ENCODE data around the gene TTYH1. TPM values are rescaled to one million over a fixed set of nuclear protein-coding genes. Genes with fewer than 3 reads are reported as not detected.
A peak's percentile ranks its signal among the peaks of the same experiment; 100 is the strongest.

TTYH1 gene
- total RNA-seq, 1 donor = not detected

DNA sequence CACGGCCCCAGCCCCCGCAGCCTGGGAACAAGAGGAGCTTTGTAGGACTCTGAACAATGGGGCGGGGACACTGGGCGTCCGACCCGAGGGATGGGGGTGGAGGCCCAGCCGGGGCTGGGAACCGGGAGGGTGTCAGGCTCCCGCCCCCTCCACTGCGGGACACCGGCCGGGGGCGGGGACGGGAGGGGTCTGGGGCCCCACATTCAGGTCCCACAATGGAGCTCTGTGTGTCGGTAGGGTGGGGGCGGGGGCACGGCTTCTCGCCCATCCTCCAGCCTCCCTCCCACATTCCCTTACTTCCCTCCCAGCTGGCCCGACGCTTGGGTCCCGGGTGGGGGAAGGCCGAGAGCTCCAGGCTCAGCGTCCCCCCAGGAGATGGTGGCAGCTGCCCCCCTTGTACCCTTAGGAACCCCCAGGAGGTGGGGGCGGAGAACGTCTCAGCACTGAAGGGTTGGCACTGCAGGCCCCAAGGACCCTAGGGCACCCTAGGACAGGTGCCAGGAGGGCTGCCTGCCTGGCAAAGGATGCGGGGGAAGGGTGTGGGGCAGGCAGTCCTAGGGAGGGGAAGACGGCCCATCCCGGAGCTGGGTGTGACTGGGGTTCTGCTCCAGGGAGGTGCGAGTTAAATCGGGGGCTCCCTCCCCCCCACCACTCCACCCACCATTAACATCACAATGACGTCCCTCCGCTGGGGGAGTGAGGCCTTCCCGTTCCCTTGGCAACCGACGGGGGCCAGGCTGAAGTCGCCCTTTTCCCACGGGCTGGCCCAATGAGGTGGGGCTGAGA lies 5.3 kb downstream of the TTYH1 start:
- Histone ChIP-seq H3K4me1 (ENCODE audit: insufficient read depth, low read length) (peaks cover 3% of the 10 kb centered on the region), H3K36me3 (ENCODE audit: insufficient read depth, low read length) (no peaks in the 10 kb centered on the region), H3K27me3 (ENCODE audit: insufficient read depth, low read length) (peaks cover 44% of the 10 kb centered on the region), H2AFZ (ENCODE audit: low read length) (no peak overlapping the region), H3K9me3 (ENCODE audit: low read depth, low read length) (no peaks in the 10 kb centered on the region), H3K4me2 (ENCODE audit: insufficient read depth, low read length) (no peak overlapping the region), H4K20me1 (ENCODE audit: insufficient read depth, low read length) (no peaks in the 10 kb centered on the region), H3K79me2 (ENCODE audit: insufficient read depth, low read length) (no peaks in the 10 kb centered on the region), H3K4me3 (ENCODE audit: insufficient read depth, low read length) (no peak overlapping the region), H3K27ac (ENCODE audit: low read depth, low read length) (no peak overlapping the region)
- TF ChIP-seq, protein P1, sequence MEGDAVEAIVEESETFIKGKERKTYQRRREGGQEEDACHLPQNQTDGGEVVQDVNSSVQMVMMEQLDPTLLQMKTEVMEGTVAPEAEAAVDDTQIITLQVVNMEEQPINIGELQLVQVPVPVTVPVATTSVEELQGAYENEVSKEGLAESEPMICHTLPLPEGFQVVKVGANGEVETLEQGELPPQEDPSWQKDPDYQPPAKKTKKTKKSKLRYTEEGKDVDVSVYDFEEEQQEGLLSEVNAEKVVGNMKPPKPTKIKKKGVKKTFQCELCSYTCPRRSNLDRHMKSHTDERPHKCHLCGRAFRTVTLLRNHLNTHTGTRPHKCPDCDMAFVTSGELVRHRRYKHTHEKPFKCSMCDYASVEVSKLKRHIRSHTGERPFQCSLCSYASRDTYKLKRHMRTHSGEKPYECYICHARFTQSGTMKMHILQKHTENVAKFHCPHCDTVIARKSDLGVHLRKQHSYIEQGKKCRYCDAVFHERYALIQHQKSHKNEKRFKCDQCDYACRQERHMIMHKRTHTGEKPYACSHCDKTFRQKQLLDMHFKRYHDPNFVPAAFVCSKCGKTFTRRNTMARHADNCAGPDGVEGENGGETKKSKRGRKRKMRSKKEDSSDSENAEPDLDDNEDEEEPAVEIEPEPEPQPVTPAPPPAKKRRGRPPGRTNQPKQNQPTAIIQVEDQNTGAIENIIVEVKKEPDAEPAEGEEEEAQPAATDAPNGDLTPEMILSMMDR (IDR thresholded peaks at IDR 0.05; ENCODE audit: extremely low read depth, low read depth, low read length) = no peak
- DNase-seq (ENCODE audit: insufficient read length, low spot score, missing footprints) = peak; percentile 88

DNA sequence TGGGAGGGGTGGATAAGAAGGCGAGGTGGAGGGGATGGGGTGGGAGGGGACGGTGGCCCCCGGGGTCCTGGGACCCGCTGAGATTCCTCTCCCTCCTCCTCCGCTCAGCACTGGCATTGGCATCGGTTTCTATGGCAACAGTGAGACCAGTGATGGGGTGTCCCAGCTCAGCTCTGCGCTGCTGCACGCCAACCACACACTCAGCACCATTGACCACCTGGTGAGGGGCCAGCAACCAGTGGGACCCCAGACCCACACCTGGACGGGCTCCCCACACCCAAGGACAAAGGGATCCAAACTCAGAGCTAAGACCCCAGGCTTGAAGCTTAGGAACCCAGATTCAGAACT lies 5.9 kb downstream of the TTYH1 start:
- peaks cover 38% of the 10 kb centered on the region for H3K27me3 ChIP-seq (ENCODE audit: insufficient read depth, low read length)
- H3K4me2 ChIP-seq (ENCODE audit: insufficient read depth, low read length) = no peak overlapping the region
- H3K4me3 ChIP-seq (ENCODE audit: insufficient read depth, low read length) = no peak overlapping the region
- H3K36me3 ChIP-seq (ENCODE audit: insufficient read depth, low read length) = no peaks in the 10 kb centered on the region
- H3K79me2 ChIP-seq (ENCODE audit: insufficient read depth, low read length) = no peaks in the 10 kb centered on the region
- no peak overlapping the region for H3K27ac ChIP-seq (ENCODE audit: low read depth, low read length)
- H3K9me3 ChIP-seq (ENCODE audit: low read depth, low read length) = no peaks in the 10 kb centered on the region
- no peak for DNase-seq (ENCODE audit: insufficient read length, low spot score, missing footprints)
- H4K20me1 ChIP-seq (ENCODE audit: insufficient read depth, low read length) = no peaks in the 10 kb centered on the region
- H2AFZ ChIP-seq (ENCODE audit: low read length) = no peak overlapping the region
- peaks cover 3% of the 10 kb centered on the region for H3K4me1 ChIP-seq (ENCODE audit: insufficient read depth, low read length)
- TF ChIP-seq, protein P1 (IDR thresholded peaks at IDR 0.05; ENCODE audit: extremely low read depth, low read depth, low read length) = no peak

DNA sequence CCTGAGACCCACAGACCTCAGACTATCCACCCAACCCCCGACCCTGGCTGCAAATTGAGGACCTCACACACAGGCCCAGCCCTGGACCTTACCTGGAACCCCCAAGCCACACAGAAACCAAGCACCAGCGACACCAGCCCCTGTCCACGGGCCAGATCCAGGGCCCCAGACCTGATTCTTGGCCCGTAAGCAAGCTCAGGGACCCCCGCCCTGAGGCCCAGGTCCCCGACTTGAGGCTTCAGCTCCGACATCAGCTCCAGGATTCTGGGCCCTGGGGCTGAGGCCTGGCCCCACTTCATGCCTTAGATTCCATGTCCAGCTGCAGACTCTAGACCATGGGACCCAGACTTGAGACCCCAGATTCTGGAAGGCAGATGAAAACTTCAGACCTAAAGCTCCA lies 6.3 kb downstream of the TTYH1 start:
- no peak overlapping the region for H3K4me2 ChIP-seq (ENCODE audit: insufficient read depth, low read length)
- H2AFZ ChIP-seq (ENCODE audit: low read length) = no peak overlapping the region
- TF ChIP-seq, protein P1 (IDR thresholded peaks at IDR 0.05; ENCODE audit: extremely low read depth, low read depth, low read length) = no peak
- no peaks in the 10 kb centered on the region for H3K9me3 ChIP-seq (ENCODE audit: low read depth, low read length)
- DNase-seq (ENCODE audit: insufficient read length, low spot score, missing footprints) = no peak
- H3K36me3 ChIP-seq (ENCODE audit: insufficient read depth, low read length) = no peaks in the 10 kb centered on the region
- no peak overlapping the region for H3K27ac ChIP-seq (ENCODE audit: low read depth, low read length)
- H3K27me3 ChIP-seq (ENCODE audit: insufficient read depth, low read length) = peaks cover 35% of the 10 kb centered on the region
- H4K20me1 ChIP-seq (ENCODE audit: insufficient read depth, low read length) = no peaks in the 10 kb centered on the region
- no peak overlapping the region for H3K4me3 ChIP-seq (ENCODE audit: insufficient read depth, low read length)
- H3K79me2 ChIP-seq (ENCODE audit: insufficient read depth, low read length) = no peaks in the 10 kb centered on the region
- H3K4me1 ChIP-seq (ENCODE audit: insufficient read depth, low read length) = peaks cover 3% of the 10 kb centered on the region

DNA sequence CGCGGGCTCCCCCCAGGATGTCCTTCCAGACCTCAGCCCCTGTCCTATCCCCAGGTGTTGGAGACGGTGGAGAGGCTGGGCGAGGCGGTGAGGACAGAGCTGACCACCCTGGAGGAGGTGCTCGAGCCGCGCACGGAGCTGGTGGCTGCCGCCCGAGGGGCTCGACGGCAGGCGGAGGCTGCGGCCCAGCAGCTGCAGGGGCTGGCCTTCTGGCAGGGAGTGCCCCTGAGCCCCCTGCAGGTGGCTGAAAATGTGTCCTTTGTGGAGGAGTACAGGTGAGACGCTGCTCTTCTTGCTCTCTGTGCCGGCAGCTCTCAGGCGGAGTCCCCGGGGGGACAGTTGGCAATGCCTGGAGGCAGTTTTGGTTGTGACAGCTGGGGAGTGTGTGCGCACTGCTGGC lies 6.9 kb downstream of the TTYH1 start:
- TF ChIP-seq, protein P1 (IDR thresholded peaks at IDR 0.05; ENCODE audit: extremely low read depth, low read depth, low read length) = no peak
- H3K36me3 ChIP-seq (ENCODE audit: insufficient read depth, low read length) = no peaks in the 10 kb centered on the region
- H4K20me1 ChIP-seq (ENCODE audit: insufficient read depth, low read length) = no peaks in the 10 kb centered on the region
- DNase-seq (ENCODE audit: insufficient read length, low spot score, missing footprints) = peak; percentile 59
- no peak overlapping the region for H3K27ac ChIP-seq (ENCODE audit: low read depth, low read length)
- no peak overlapping the region for H3K4me2 ChIP-seq (ENCODE audit: insufficient read depth, low read length)
- H2AFZ ChIP-seq (ENCODE audit: low read length) = no peak overlapping the region
- no peaks in the 10 kb centered on the region for H3K9me3 ChIP-seq (ENCODE audit: low read depth, low read length)
- H3K4me3 ChIP-seq (ENCODE audit: insufficient read depth, low read length) = no peak overlapping the region
- H3K4me1 ChIP-seq (ENCODE audit: insufficient read depth, low read length) = peaks cover 3% of the 10 kb centered on the region
- peaks cover 28% of the 10 kb centered on the region for H3K27me3 ChIP-seq (ENCODE audit: insufficient read depth, low read length)
- no peaks in the 10 kb centered on the region for H3K79me2 ChIP-seq (ENCODE audit: insufficient read depth, low read length)
